AG09309 (cell line): ENCODE data around the gene TMEM215.

Source experiments
- DNase-seq: peaks from one replicate; pipeline ENCODE4 v3.0.0-alpha.2; 2010; ENCODE audit warnings: low read depth
- H3K4me3 ChIP-seq: 2 replicates; pipeline ENCODE4 v1.5.1; 2011; ENCODE audit warnings: mild to moderate bottlenecking, low read depth, low read length, moderate library complexity; ENCODE audit not compliant: control insufficient read depth
- CTCF ChIP-seq: IDR thresholded peaks from 2 replicates; pipeline ENCODE4 v1.5.1; 2011; ENCODE audit warnings: mild to moderate bottlenecking, low read depth, low read length, inconsistent platforms; ENCODE audit not compliant: insufficient read depth, control insufficient read depth; ENCODE audit errors: missing control alignments

The TMEM215 gene

DNA sequence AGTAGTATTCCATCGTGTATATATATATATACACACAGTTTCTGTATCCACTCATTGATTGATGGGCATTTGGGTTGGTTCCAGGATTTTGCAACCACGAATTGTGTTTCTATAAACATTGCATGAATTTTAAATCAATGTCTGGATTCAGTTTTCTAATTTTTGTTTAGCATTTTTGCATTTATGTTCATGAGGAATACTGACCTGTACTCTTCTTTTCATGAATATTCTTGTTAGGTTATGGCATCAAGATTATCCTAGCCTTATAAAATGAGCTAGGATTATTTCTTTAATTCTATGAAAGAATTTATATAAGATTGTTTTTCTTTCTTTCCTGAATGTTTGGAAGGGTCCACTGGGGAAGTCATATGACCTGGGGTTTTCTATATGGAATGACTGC lies 35.3 kb upstream of the TMEM215 start:
- no peak for DNase-seq
- no peak overlapping the region for H3K4me3 ChIP-seq
- no peak for TF ChIP-seq CTCF

- H3K4me3 ChIP-seq = no peak overlapping the region
- DNase-seq = no peak
- no peak for TF ChIP-seq CTCF
Measured at GRCh38 chr9:32755730-32756129, 27.6 kb upstream of the TMEM215 start.

DNA sequence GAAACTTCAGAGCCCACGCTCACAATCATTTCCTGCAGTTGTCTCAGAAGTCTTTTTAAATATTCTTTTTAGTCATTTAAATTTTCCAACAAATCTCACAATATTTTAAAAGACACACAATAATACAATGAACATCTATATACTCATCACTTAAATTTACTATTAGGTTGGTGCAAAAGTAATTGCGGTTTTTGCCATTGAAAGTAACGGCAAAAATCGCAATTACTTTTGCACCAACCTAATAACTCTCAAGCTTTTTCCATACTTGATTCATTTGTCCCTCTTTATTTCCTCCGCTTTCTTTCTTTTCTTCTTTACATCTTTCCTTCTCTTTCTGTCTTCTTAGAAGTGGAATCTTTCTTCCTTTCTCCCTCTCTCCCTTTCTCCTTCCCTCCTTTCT lies 19.2 kb upstream of the TMEM215 start:
- TF ChIP-seq CTCF = no peak

GRCh38 chr9:32775283-32775682 lies 8.1 kb upstream of the TMEM215 start:
- DNase-seq = no peak
- no peak for TF ChIP-seq CTCF
- no peak overlapping the region for H3K4me3 ChIP-seq

More for the DNA sequence above, 19.2 kb upstream of the TMEM215 start:
- no peak for DNase-seq
- H3K4me3 ChIP-seq = no peak overlapping the region

DNA sequence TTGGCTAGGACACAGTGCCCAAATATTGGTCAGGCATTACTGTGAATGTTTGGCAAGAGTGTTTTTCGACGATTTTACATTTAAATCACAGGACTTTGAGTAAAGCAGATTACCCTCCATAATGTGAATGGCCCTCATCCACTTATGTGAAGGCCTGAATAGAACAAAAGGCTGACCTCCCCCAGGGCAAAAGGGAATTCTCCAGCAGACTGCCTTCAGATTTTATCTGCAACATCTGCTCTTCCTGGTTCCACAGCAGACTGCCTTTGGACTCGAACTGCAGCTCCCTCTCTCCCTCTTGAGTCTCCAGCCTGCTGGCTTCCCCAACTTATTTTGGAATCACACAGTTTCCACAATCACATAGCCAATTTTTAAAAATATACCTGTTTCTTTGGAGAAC lies 7.1 kb upstream of the TMEM215 start:
- no peak for TF ChIP-seq CTCF
- no peak overlapping the region for H3K4me3 ChIP-seq
- DNase-seq = no peak

- H3K4me3 ChIP-seq = no peak overlapping the region
- no peak for TF ChIP-seq CTCF
- DNase-seq = no peak
Measured at GRCh38 chr9:32782476-32783167, 718 bp upstream of the TMEM215 start.
